CD4-positive, alpha-beta T cell treated with Interleukin-12 subunit alpha and Interleukin-12 subunit beta, for 1 hour (primary cell): ENCODE measurements around the gene PCIF1.
A peak's percentile ranks its signal among the peaks of the same experiment; 100 is the strongest.
"Not testable (repeated sequence)": the region's sequence is repeated elsewhere in the genome, so short reads cannot be mapped to it uniquely, and the experiment has no call there.

Experiments
- DNase-seq: peaks from one replicate; pipeline ENCODE4 v3.0.0-alpha.2; 2020

The PCIF1 gene

DNA sequence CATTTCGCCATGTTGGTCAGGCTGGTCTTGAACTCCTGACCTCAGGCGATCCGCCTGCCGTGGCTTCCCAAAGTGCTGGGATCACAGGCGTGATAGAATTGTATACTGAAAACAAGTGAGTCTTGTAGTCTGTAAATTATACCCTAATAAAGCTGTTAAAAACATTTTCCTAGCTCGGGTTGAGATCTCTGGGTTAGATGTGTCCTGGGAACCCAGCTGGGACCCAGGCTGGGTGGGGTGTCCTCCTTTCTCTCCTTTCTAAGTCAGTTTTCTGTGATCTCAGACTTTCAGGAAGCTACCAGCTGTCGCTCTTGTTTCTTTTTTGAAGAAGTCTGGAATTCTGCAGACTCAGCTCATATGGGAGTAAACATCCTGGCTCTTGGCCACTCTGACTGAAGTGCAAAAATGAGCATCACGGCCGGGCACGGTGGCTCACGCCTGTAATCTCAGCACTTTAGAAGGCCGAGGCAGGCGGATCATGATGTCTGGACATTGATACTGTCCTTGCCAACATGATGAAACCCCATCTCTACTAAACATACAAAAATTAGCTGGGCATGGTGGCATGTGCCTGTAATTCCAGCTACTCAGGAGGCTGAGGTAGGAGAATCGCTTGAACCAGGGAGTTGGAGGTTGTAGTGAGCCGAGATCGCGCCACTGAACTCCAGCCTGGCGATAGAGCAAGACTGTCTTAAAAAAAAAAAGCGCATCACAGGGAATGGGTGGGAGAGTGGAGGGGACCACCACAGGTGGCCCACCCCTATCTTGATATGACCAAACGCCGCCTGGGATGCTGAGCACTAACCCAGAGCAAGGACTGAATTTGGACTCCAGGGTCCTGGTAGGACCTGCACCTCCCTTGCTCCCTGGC, 9.9 kb upstream of the PCIF1 start:
- no peak for DNase-seq

DNA sequence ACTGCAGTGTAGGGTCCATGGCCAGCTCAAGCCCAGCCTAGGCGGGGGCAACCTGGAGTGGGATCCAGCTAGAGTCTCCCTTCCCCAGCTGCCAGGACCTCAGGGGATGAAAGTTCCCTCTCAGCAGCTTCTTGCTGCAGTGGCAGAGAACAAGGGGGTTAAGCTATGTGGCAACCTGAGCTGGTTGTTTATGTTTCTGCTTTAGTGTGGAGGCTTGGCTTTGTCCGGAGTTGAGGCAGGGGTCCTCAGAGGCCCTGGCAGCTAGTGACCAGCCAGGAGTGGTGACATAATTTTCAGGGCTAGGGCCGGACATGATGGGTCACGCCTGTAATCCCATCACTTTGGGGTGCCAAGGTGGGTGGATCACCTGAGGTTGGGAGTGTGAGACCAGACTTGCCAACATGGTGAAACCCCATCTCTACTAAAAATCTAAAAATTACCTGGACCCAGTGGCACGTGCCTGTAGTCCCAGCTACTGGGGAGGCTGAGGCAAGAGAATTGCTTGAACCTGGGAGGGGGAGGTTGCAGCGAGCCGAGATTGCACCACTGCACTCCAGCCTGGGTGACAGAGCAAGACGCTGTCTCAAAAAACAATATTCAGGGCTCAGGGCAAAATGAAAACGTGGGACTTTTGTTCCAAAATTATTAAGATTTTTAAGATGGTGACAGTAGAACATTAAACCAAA, 8.5 kb upstream of the PCIF1 start:
- DNase-seq: no peak

DNA sequence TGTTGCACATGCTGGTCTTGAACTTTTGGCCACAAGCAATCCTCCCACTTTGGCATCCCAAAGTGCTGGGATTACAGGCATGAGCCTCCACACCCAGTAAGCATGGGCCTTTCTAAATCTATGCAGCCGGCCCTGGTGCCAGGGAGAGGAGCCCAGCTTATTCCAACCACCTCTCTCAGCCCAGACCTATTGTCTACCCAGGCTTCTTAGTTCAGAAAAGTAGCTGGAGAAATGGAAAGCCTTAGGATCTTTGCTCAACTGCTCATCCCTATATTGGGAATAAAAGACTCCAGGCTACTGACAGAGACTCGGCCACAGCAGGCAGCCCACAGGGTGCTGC, 7.8 kb upstream of the PCIF1 start:
- DNase-seq: no peak

DNA sequence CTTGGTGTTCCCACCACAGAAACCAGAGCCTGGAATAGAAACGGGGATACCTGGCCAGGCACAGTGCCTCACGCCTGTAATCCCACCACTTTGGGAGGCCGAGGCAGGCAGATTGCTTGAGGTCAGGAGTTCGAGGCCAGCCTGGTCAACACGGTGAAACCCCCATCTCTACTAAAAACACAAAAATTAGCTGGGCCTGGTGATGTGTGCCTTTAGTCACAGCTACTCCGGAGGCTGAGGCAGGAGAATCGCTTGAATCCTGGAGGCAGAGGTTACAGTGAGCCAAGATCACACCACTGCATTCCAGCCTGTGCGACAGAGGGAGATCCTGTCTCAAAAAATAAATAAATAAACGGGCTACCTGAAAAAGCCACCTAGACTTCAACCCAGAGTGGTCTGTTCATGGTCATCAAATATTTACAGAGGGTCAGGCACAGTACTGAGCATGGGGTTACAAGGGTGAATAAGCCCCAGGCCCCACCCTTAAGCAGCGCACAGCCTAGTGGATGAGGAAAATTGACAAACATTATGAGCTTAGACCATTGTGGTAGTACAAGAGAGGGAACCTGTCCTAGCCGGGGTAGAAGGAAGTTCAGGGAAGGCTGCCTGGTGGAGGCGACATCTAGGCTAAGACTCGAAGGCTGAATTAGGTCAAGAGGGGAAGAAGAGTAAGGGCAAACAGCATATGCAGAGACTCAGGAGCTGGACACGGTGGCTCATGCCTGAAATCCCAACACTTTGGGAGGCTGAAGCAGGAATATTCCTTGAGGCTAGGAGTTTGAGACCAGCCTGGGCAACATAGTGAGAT, 7.2 kb upstream of the PCIF1 start:
- no peak for DNase-seq

DNA sequence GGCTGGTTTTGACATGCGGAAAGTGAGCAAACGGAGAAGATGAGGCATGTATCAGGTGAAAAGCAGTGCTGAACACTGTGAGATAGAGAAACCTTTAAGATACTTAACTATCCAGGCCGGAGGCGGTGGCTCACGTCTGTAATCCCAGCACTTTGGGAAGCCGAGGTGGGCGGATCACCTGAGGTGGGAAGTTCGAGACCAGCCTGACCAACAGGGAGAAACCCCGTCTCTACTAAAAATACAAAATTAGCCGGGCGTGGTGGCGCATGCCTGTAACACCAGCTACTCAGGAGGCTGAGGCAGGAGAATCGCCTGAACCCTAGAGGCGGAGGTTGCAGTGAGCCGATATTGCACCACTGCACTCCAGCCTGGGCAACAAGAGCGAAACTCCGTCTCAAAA, 2.8 kb upstream of the PCIF1 start:
- DNase-seq: not testable (repeated sequence)

DNA sequence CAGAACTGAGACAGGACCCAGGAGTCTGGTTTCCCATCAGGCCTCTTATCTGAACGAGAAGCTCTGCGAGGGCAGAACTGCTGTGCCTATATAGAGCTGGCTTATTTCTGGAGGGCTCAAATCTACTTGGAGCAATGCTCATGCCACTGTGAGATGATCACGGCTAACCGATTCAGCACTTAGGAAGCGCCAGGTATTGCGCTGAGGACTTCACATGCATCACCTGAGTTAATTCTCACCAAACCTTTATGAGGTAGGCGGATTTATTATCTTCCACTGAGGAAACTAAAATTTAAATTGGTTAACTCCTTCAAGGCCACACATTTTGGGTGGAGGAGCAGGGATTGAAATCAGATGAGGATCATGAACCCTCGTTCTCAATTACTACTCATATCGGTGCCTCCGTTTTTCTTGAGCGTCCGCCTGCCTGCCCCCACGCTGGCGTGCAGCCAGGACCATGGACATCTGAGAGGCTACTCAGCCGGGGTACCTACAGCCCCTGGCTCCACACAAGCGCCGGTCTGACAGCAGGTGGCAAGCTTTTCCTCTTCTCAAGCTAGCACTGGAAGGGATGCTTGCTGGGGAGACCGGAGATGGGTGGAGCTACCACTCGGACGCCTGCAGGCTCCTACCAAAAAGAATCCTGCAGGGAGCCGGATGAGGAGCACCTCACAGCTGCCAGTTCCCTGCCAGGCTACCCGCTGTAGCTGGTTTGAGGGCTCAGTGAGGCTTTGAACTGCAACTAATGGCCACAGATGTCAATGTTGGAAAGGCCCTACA, 1.0 kb upstream of the PCIF1 start:
- peak; percentile 68 for DNase-seq

DNA sequence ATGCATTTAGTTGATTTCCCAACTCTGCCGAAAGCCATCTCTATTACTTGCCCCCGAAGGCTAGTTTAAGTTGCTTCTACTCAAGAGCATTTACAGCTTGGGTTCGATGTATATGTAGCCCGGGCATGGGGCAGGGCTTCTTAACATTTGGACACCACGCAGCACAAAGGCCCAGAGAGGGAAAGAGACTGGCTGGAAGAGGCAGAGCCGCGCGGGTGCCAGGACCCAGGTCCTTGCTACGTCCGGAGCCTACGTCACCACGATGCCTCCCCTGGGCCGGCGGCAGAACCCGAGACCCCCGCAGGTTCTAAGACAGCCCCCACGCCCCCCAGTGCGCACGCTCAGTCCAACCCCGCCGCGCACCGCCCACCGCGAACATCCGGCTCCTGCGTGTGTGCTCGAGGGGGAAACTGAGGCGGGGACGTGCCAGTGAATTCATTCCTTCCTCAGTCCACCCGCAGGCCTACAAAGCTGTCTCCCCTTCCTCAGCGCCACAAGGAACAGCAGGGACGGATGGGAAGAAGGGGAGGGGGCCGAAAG, 367 bp upstream of the PCIF1 start:
- DNase-seq: no peak

DNA sequence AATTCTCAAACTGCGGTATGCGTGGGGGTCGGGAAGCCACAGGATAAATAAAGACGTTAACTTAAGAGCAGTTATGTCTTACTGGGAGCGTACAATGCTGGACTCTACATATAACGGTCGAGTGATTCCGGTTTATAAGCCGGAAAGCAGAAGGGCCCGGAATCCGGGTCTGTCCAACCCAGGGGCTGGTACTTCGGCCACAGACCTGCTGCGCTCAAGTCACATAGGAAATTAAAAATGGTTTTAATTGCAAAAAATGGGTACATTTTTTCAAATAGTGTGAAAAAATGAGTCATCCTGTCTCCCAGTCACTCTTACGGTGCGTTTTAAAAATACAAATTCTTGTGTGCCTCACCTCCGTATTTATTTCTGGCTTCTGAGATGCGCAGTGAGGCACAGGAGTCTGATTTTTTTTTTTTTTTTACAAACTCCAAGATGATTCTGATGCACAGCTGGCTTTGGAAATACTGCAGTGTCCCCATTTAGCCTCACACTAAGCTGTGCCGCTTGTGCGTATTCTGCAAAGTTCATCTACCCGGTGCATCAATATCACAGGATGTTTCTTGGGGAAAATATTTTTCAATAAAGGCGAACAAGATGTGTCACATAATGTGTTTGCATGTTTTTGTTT, 1.0 kb downstream of the PCIF1 start:
- DNase-seq: no peak

DNA sequence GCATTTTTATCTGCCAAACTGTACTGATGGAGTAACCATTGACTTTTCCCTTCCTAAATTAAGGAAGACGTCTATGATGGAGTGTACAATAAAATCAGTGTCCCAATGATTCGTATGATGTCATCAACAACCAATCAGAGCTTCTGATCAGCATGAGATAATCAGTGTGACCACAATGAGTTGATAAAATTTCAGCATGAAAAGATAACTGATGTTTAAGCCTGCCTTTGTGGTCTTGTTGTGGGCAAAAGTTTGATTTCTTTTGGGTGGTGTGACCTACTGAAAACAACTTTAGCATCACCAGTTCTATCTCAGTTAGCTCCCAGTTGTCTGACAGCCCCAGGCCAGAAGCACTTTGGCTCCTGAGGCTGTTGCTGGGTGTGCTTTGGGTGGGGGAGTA, 3.3 kb downstream of the PCIF1 start:
- peak; percentile 27 for DNase-seq

DNA sequence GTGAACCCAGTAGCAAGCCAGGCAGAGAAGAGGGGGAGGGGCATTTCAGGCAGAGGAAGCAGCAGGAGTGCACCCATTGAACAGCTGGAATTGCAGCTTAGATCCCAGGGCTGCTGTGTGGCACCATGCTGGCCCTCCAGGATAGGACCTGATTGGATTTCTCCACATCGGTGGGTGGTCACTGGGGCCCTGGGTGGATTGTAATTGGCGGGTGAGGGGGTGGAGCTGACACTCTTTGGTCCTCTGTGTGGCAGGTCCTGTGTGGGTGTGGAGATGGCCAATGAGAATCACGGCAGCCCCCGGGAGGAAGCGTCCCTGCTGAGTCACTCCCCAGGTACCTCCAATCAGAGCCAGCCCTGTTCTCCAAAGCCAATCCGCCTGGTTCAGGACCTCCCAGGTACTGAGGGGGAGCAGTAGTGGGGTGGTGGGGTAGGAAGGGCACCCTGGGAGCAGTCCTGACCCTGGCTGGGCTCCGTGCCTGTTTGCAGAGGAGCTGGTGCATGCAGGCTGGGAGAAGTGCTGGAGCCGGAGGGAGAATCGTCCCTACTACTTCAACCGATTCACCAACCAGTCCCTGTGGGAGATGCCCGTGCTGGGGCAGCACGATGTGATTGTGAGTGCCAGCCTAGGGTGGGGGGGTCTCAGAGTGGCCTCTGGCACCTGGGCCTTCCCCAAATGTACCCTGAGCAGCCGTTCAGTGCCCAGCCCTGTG, 4.4 kb downstream of the PCIF1 start:
- no peak for DNase-seq

DNA sequence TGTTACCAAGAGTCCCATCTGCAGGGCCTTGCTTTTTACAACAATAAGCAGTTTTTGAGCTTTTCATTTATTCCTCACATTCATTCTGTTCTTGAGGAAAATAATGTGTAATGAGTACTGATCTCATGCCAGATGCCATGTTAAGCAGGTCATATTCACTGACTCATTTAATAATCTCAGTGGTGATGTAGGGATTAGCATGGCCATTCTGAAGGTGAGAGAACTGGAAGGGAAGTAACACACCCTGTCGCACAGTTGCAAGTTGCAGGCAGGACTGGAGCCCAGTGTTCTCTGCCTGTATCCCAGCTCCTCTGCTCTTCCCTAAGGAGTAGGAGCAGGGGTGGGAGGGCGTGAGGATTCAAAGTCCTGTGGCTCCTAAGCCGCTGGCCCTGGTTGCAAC, 5.6 kb downstream of the PCIF1 start:
- no peak for DNase-seq

DNA sequence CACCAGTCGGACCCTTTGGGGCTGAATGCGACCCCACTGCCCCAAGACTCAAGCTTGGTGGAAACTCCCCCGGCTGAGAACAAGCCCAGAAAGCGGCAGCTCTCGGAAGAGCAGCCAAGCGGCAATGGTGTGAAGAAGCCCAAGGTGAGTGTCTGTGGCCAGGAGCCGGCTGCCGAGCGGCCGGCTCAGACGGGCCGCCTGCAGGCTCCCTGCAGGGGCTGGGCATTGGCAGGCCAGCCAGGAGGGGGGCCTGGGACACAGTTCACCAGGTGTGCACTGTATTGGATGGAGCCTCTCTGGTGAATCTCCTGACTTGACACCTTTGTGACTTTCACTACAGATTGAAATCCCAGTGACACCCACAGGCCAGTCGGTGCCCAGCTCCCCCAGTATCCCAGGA, 6.0 kb downstream of the PCIF1 start:
- DNase-seq: no peak

DNA sequence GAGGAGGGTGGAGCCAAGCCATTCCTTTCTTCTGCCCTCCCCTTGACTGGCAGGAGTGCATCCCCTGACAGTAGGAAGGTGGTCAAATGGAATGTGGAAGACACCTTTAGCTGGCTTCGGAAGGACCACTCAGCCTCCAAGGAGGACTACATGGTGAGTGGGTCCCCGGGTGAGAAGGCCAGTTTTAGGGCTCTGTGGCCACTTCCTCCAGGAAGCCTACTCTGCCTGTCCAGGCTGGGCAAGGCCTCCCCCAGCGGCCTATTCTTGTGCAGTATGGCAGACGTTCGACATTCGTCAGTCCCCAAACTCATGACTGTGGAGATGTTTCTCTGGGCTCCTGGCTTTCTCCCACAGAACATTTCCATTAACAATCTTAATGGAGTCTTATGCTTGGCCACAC, 9.1 kb downstream of the PCIF1 start:
- DNase-seq: no peak

DNA sequence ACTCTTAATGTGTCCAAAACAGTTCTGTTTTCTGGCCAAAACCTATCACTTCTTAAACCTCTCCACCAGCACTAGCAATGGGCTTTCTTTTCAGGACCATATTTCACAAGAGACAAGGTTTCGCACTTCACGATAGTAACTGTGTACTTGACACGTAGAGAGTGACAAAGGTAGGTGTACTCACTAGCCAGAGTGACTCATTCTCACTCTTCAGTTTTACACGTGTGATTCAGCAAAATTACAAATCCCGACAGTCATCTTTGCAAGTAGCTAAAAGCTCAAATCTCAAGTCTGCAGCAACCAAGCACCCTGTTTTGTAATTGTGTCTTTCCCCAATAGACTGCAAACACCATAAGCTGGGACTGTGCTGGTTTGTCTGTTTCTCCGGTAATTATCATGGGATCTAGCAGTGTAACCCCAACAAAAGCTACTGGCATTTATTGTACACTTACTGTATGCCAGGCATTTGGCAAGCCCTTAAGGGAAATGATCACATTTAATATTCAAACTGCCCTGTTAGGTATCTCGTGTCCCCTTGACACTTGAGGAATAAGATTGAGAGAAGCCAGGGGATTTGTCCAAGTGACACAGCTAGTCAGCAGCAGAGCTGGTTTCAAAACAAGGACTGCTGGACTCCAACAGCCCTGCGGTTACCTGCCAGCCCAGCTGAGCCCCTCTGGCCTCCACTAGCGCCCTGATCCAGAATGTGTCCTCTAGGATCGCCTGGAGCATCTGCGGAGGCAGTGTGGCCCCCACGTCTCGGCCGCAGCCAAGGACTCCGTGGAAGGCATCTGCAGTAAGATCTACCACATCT, 9.9 kb downstream of the PCIF1 start:
- DNase-seq: no peak

DNA sequence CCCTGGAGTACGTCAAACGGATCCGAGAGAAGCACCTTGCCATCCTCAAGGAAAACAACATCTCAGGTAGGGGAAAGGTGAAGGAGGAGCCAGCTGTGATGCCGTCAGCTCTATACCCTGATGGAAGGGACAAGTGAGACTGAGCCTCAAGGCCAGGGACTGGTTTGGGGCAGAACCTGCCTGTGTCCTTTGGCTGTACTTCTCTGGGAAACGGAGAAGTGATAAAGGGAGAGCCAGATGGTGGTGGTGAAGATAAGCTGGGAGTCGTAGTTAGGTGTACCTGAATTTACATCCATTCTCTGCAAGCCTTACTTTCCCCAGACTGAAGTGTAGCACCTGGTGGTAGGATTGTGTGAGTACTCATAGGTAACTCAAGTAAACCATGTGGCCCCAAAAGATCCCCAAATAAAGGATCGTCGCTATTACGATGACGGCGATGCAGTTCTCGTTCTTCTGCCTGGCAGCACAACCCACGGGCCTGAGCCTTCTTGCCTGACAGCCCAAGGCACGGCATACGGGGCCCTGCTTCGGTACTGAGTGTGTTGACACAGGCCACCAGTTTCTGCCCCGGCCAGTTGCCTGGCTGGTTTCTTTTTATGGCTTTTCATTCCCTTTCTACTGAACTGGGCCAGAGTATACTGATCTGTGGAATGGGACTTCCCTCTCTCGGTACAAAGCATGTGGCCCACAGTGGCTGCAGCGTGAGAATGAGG, 10.6 kb downstream of the PCIF1 start:
- no peak for DNase-seq

DNA sequence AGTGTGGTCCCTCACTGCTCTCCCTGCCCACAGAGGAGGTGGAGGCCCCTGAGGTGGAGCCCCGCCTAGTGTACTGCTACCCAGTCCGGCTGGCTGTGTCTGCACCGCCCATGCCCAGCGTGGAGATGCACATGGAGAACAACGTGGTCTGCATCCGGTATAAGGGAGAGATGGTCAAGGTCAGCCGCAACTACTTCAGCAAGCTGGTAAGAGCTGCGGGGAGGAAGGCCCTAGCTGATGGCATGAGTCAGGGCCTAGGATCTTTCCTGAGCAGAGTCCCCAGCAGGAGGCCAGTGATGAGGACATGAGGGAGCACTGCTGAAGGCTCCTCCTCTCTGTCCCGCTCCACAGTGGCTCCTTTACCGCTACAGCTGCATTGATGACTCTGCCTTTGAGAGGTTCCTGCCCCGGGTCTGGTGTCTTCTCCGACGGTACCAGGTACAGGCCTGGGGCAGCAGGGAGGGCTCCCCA, 11.2 kb downstream of the PCIF1 start:
- DNase-seq: no peak

DNA sequence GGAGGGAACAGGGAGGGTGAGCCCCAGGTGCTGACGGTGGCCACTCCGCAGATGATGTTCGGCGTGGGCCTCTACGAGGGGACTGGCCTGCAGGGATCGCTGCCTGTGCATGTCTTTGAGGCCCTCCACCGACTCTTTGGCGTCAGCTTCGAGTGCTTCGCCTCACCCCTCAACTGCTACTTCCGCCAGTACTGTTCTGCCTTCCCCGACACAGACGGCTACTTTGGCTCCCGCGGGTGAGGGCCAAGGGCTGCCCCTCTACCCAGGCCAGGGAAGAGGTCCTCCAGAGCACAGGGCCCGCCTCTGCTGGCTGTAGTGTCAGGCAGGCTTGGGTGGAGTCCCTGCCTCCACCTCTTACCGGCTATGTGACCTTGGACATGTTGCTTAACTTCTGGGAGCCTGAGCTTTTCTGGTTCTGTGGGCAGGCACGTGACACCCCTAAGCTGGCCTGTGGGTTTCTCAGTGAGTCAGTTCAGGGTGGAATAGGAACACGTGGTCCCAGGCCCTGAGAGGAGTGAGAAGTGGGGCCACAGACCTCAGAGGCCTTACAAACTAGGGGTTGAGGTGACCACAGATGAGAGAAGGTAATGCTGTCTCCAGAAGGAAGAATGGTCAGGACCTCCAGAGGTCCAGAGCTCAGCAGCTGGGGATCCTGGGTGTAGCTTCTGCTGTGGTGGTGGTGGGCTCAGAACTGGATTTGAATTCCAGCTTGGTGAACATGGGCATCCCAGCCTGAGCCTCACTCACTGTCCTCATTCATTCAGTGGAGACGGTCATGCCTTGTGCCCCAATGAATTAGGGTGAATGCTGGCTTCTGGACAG, 11.9 kb downstream of the PCIF1 start:
- DNase-seq: peak; percentile 44

DNA sequence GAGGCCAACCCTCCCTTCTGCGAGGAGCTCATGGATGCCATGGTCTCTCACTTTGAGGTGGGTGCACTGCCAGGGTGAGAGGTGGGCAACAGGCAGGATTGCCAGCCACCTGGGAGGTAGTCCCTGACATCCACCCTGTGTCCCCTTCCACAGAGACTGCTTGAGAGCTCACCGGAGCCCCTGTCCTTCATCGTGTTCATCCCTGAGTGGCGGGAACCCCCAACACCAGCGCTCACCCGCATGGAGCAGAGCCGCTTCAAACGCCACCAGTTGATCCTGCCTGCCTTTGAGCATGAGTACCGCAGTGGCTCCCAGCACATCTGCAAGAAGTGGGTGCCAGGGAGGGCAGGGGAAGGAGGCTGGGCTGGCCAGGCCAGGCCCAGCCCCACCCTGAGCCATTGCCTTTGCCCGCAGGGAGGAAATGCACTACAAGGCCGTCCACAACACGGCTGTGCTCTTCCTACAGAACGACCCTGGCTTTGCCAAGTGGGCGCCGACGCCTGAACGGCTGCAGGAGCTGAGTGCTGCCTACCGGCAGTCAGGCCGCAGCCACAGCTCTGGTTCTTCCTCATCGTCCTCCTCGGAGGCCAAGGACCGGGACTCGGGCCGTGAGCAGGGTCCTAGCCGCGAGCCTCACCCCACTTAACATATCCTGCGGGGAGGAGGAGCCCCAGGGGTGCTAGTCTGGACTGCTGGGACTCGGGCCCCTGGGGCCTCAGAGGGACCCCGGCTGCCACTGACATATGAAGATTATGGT, 12.8 kb downstream of the PCIF1 start:
- DNase-seq: no peak
